Measurements from ENCODE around the gene PROKR2. TPM values are rescaled to one million over a fixed set of nuclear protein-coding genes. Genes with fewer than 3 reads are reported as not detected.
A peak's percentile ranks its signal among the peaks of the same experiment; 100 is the strongest.

The PROKR2 gene
- total and polyA plus RNA-seq, 8 donors = not detected

GRCh38 chr20:5362771-5363170 is 46.0 kb upstream of the PROKR2 start:
- no peak for TF ChIP-seq EP300 (IDR thresholded peaks at IDR 0.05)
- no peak for TF ChIP-seq CTCF (IDR thresholded peaks at IDR 0.05)
- TF ChIP-seq POLR2A (IDR thresholded peaks at IDR 0.05) = no peak
- no peak for TF ChIP-seq POLR2AphosphoS5 (IDR thresholded peaks at IDR 0.05)
- 0 to 28% (median 23%) methylated on average over 2 of the region's 2 CpGs for WGBS, 5 donors
- intact Hi-C loops (cut with DNase I; ENCODE audit: low total_unique reads) = no loop called here

DNA sequence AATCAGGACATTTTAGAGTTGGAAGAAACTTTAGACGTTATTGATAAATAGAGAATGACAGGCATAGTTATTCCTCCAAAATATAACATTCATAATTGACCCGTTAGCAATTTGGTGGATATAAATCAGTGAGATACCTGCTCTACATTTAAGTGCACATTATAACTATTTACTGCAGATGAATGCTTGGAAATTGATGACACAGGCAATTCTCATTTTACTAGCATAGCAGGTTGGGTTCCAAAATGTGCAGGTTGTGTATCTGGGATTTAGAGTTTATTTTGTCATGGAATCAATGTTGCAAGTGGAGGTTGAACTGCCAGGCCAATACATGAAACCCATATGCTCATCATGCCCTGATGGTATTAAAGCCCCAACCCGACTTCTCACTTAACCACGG is 44.4 kb upstream of the PROKR2 start:
- no peak overlapping the region for H3K27ac ChIP-seq
- intact Hi-C loops (cut with DNase I; ENCODE audit: low total_unique reads) = no loop called here
- H3K4me3 ChIP-seq = no peak overlapping the region
- no peaks in the 10 kb centered on the region for H3K27me3 ChIP-seq
- TF ChIP-seq CTCF (IDR thresholded peaks at IDR 0.05) = no peak
- TF ChIP-seq POLR2AphosphoS5 (IDR thresholded peaks at IDR 0.05) = no peak
- TF ChIP-seq POLR2A (IDR thresholded peaks at IDR 0.05) = no peak
- no peak for TF ChIP-seq EP300 (IDR thresholded peaks at IDR 0.05)
- H3K36me3 ChIP-seq = no peaks in the 10 kb centered on the region
- peaks cover 0 to 37% (median 20%) of the 10 kb centered on the region in 4 donors for H3K9me3 ChIP-seq
- no peak for DNase-seq
- WGBS, 5 donors = 38 to 62% (median 59%) methylated on average over 4 of the region's 4 CpGs
- no peaks in the 10 kb centered on the region for H3K4me1 ChIP-seq

More at GRCh38 chr20:5362771-5363170, 46.0 kb upstream of the PROKR2 start:
- no peaks in the 10 kb centered on the region for H3K36me3 ChIP-seq
- DNase-seq = no peak
- H3K4me3 ChIP-seq = no peak overlapping the region
- H3K27ac ChIP-seq = no peak overlapping the region
- peaks cover 0 to 48% (median 24%) of the 10 kb centered on the region in 4 donors for H3K9me3 ChIP-seq
- no peaks in the 10 kb centered on the region for H3K4me1 ChIP-seq
- no peaks in the 10 kb centered on the region for H3K27me3 ChIP-seq

- WGBS, 5 donors = 51 to 73% (median 67%) methylated on average over 2 of the region's 2 CpGs
- Histone ChIP-seq H3K27me3 (no peaks in the 10 kb centered on the region), H3K9me3 (peaks cover 0 to 18% (median 9%) of the 10 kb centered on the region in 4 donors), H3K4me1 (no peaks in the 10 kb centered on the region), H3K4me3 (no peak overlapping the region), H3K27ac (no peak overlapping the region), H3K36me3 (no peaks in the 10 kb centered on the region)
- peak in 1 of 2 donors; percentile 2 for DNase-seq
- TF ChIP-seq POLR2AphosphoS5 (IDR thresholded peaks at IDR 0.05) (no peak), EP300 (IDR thresholded peaks at IDR 0.05) (no peak), CTCF (IDR thresholded peaks at IDR 0.05) (no peak), POLR2A (IDR thresholded peaks at IDR 0.05) (no peak)
- intact Hi-C loops (cut with DNase I; ENCODE audit: low total_unique reads) = no loop called here
These were observed 41.2 kb upstream of the PROKR2 start for GRCh38 chr20:5357946-5358345.

DNA sequence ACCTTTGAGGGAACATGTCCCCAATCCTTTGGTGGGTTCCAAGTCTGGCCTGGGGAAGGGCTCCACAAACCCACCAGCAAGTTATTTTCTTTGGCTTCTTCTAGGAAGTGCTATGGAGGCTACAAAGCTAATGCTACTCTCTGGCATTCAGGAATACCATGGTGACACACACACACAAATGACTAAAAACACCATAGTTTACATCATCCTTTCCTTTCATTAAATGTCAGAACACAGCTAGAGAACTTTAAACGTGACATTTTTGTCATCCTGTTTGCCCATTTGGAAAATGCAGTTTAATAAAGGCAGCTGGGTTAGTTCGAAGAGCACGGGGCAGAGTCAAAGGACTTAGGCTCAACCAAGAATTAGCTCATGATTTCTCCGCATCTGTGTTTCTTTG is 40.2 kb upstream of the PROKR2 start:
- Histone ChIP-seq H3K4me3 (no peak overlapping the region), H3K4me1 (no peaks in the 10 kb centered on the region), H3K36me3 (no peaks in the 10 kb centered on the region), H3K9me3 (peaks cover 0 to 18% (median 9%) of the 10 kb centered on the region in 4 donors), H3K27ac (no peak overlapping the region), H3K27me3 (no peaks in the 10 kb centered on the region)
- 62 to 79% (median 73%) methylated on average over 4 of the region's 4 CpGs for WGBS, 5 donors
- TF ChIP-seq POLR2AphosphoS5 (IDR thresholded peaks at IDR 0.05) = no peak
- TF ChIP-seq CTCF (IDR thresholded peaks at IDR 0.05) = no peak
- TF ChIP-seq EP300 (IDR thresholded peaks at IDR 0.05) = no peak
- no peak for TF ChIP-seq POLR2A (IDR thresholded peaks at IDR 0.05)
- no peak for DNase-seq
- intact Hi-C loops (cut with DNase I; ENCODE audit: low total_unique reads) = no loop called here

Measured in stomach (tissue), 9 donors.